Neutrophil (primary cell): ENCODE results near the gene PCGF3.

Experiments used
- H3K27ac ChIP-seq: fragments of 200-600 bp; sonication (generic); 2 replicates; pipeline ENCODE4 v1.5.1; 2016; ENCODE audit warnings: mild to moderate bottlenecking, moderate library complexity
- H3K27me3 ChIP-seq: fragments of 200-600 bp; sonication (generic); 2 replicates; pipeline ENCODE4 v1.6.0; 2016; ENCODE audit warnings: mild to moderate bottlenecking
- H3K36me3 ChIP-seq: fragments of 200-600 bp; sonication (generic); 2 replicates; pipeline ENCODE4 v1.5.1; 2017
- H3K4me1 ChIP-seq, 2 experiments: fragments of 200-600 bp in 1 of 2; sonication (generic) in 1 of 2; 1 replicate in 1 of 2; 2 replicates in 1 of 2; pipeline versions ENCODE4 v1.5.1 to v1.6.1; 2013 to 2016; ENCODE audit warnings: low read depth in 1 of 2, low read length in 1 of 2, mild to moderate bottlenecking in 1 of 2, moderate library complexity in 1 of 2; ENCODE audit not compliant: control insufficient read depth in 1 of 2, insufficient read depth in 1 of 2
- H3K4me3 ChIP-seq, 2 experiments: fragments of 200-600 bp in 1 of 2; sonication (generic) in 1 of 2; 1 replicate in 1 of 2; 2 replicates in 1 of 2; pipeline ENCODE4 v1.5.1; 2013 to 2016; ENCODE audit warnings: low read depth in 1 of 2, low read length in 1 of 2, mild to moderate bottlenecking in 1 of 2, moderate library complexity in 1 of 2
- H3K9me3 ChIP-seq: fragments of 200-600 bp; sonication (generic); 2 replicates; pipeline ENCODE4 v1.5.1; 2016
- CTCF ChIP-seq: fragments of 200-600 bp; sonication (generic); IDR thresholded peaks from 2 replicates; pipeline ENCODE4 v1.5.1; 2016; ENCODE audit warnings: antibody characterized with exemption

PCGF3 gene

GRCh38 chr4:710916-711315 lies 5.3 kb downstream of the PCGF3 start:
- TF ChIP-seq CTCF = no peak
- peak overlapping the region; percentile 91 for H3K27ac ChIP-seq
- H3K36me3 ChIP-seq = peaks cover 9% of the 10 kb centered on the region
- peak overlapping the region in 1 of 2 experiments; percentile 50 for H3K4me3 ChIP-seq
- H3K27me3 ChIP-seq = no peaks in the 10 kb centered on the region
- no peaks in the 10 kb centered on the region for H3K9me3 ChIP-seq
- H3K4me1 ChIP-seq = peaks cover 47 to 53% of the 10 kb centered on the region in 2 experiments

DNA sequence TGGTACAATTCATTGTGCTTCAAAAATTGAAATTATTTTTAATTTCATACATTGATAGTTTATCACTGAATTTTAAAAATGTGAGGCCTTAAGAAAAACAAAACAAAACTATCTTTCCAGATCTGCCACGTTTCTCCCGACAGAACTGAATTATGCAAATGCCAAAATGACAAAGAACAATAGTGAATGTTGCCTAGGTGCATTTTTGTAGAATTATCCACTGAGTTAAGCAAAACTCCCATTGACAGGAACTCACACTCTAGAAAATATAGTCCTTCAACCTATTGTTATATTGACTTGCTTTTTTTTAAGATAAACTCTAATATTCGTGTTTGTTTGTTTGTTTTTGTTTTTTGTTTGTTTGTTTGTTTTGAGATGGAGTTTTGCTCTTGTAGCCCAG lies 6.5 kb downstream of the PCGF3 start:
- Histone ChIP-seq H3K27ac (no peak overlapping the region), H3K27me3 (no peaks in the 10 kb centered on the region), H3K36me3 (peaks cover 9% of the 10 kb centered on the region), H3K4me3 (no peak overlapping the region), H3K4me1 (peaks cover 38 to 41% of the 10 kb centered on the region in 2 experiments), H3K9me3 (no peaks in the 10 kb centered on the region)
- TF ChIP-seq CTCF = no peak

DNA sequence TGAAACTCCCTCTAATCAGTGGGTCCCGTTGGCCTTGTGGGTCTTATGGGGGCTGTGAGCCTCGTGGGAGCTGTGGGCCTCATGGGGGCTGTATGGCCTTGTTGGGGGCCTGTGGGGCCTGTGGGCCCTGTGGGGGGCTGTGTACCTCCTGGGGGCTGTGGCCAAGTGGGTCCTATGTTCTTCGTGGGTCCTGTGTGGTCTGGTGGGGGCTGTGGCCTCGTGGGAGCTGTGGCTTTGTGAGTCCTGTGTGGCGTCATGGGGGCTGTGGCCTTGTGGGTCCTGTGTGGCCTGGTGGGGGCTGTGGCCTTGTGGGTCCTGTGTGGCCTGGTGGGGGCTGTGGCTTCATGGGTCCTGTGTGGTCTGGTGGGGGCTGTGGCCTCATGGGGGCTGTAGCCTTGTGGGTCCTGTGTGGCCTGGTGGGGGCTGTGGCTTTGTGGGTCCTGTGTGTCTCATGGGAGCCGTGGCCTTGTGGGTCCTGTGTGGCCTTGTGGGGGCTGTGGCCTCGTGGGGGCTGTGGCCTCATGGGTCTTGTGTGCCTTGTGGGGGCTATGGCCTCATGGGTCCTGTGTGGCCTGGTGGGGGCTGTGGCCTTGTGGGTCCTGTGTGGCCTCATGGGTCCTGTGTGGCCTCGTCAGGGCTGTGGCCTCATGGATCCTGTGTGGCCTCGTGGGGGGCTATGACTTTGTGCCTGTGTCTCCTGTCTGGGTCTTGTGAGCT lies 7.4 kb downstream of the PCGF3 start:
- H3K4me3 ChIP-seq = no peak overlapping the region
- H3K27ac ChIP-seq = no peak overlapping the region
- H3K27me3 ChIP-seq = no peaks in the 10 kb centered on the region
- H3K36me3 ChIP-seq = peaks cover 9% of the 10 kb centered on the region
- peaks cover 31 to 32% of the 10 kb centered on the region in 2 experiments for H3K4me1 ChIP-seq
- TF ChIP-seq CTCF = no peak
- H3K9me3 ChIP-seq = no peaks in the 10 kb centered on the region

- TF ChIP-seq CTCF = no peak
- Histone ChIP-seq H3K4me3 (no peak overlapping the region), H3K27ac (no peak overlapping the region), H3K27me3 (no peaks in the 10 kb centered on the region), H3K4me1 (peaks cover 21 to 22% of the 10 kb centered on the region in 2 experiments), H3K36me3 (peaks cover 9% of the 10 kb centered on the region), H3K9me3 (no peaks in the 10 kb centered on the region)
These were observed 8.5 kb downstream of the PCGF3 start for GRCh38 chr4:714087-714486.

DNA sequence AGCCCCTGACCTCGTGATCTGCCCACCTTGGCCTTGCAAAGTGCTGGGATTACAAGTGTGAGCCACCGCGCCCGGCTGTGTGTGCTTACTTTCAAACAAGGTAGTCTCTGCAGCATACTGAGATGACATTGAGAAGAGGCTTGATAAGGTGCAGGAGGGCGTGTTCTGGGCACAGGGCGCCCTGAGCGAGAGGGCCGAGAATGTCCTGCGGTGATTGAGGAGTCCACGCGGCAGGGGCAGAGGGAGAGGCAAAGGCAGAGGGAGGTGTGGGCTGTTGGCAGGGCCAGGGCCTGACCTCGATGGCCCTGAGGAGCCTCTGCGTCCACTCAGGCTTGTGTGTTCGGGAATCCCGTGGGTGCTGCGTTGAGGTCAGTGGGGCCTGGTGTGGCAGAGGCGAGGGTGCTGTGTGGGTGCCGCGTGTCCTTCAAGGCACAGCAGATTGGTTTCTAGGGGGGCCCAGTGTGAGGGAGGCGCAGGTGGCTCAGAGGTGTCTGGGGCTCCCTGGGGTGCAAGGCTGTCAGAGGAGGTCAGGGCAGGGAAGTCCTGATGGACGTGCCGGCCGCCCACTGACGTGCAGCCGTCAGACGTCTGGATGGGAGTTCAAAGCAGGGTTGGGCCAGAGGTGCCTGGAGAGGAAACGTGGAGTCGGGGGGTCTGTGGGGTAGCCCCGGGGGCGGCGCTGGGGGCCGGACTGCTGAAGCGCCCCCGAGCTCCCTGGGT lies 12.1 kb downstream of the PCGF3 start:
- Histone ChIP-seq H3K27me3 (no peaks in the 10 kb centered on the region), H3K4me1 (peaks cover 0 to 6% of the 10 kb centered on the region in 2 experiments), H3K27ac (no peak overlapping the region), H3K36me3 (peaks cover 20% of the 10 kb centered on the region), H3K9me3 (no peaks in the 10 kb centered on the region), H3K4me3 (no peak overlapping the region)
- no peak for TF ChIP-seq CTCF
